Measurements from ENCODE around the gene GAA.

Gene GAA

GRCh38 chr17:80104956-80105375, 3.6 kb downstream of the GAA start:
- DNase-seq = no peak

- DNase-seq = peak; percentile 24
Measured at GRCh38 chr17:80105762-80106161, 4.4 kb downstream of the GAA start.

- no peak for DNase-seq
Measured at GRCh38 chr17:80106176-80106575, 4.8 kb downstream of the GAA start.

- DNase-seq = no peak
Measured at GRCh38 chr17:80106751-80107150, 5.4 kb downstream of the GAA start.

- no peak for DNase-seq
Measured at GRCh38 chr17:80107231-80108021, 6.0 kb downstream of the GAA start.

- no peak for DNase-seq
Measured at GRCh38 chr17:80108036-80108971, 6.9 kb downstream of the GAA start.

GRCh38 chr17:80109066-80109660, 7.8 kb downstream of the GAA start:
- no peak for DNase-seq

- DNase-seq = peak; percentile 87
Measured at GRCh38 chr17:80109713-80110446, 8.5 kb downstream of the GAA start.

- no peak for DNase-seq
Measured at GRCh38 chr17:80110447-80110812, 9.0 kb downstream of the GAA start.

GRCh38 chr17:80110927-80111701, 9.7 kb downstream of the GAA start:
- DNase-seq = no peak

GRCh38 chr17:80111702-80112470, 10.5 kb downstream of the GAA start:
- no peak for DNase-seq

- DNase-seq = no peak
Measured at GRCh38 chr17:80112471-80113032, 11.2 kb downstream of the GAA start.

- DNase-seq = no peak
Measured at GRCh38 chr17:80113033-80113484, 11.7 kb downstream of the GAA start.

GRCh38 chr17:80114758-80115157, 13.4 kb downstream of the GAA start:
- DNase-seq = no peak

GRCh38 chr17:80115159-80115558, 13.8 kb downstream of the GAA start:
- no peak for DNase-seq

GRCh38 chr17:80116276-80116920, 15.0 kb downstream of the GAA start:
- DNase-seq = no peak

GRCh38 chr17:80116921-80117380, 15.6 kb downstream of the GAA start:
- DNase-seq = no peak

GRCh38 chr17:80117491-80118401, 16.4 kb downstream of the GAA start:
- no peak for DNase-seq

Data from NCI-H1694 treated with DMSO at 0.1 percent for 48 hours (cell line).